HG02943 (cell line): ENCODE measurements around the gene RASSF5.
A peak's percentile ranks its signal among the peaks of the same experiment; 100 is the strongest.

Experiments
- ATAC-seq: cut with Tn5 transposase; IDR thresholded peaks from one replicate; pipeline ENCODE4 v1.9.1; 2021; ENCODE audit warnings: mild to moderate bottlenecking, low read depth, moderate library complexity; ENCODE audit not compliant: unreplicated experiment

RASSF5 gene

GRCh38 chr1:206560007-206560716, 52.8 kb downstream of the RASSF5 start:
- ATAC-seq: no peak

GRCh38 chr1:206563367-206564207, 56.3 kb downstream of the RASSF5 start:
- peak; percentile 31 for ATAC-seq

DNA sequence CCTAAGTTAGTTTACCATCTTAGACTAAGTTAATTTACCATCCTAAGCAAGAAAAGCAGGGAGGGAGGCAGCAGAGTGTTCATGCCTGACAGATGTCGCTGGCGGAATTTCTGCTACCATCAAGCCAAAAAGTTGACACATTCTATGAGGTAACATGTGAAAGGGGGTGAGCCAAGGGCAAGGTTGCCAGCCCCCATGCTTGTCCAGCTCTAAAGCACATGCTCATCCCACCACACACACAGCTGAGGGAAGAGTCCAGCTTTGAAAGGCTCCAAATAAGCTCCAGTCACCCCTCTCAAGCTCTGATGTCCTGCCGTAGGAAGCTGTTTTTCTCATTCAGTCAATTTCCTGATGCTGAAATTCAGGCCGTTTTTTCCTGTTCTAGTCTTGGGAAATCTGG, 58.7 kb downstream of the RASSF5 start:
- ATAC-seq: no peak

GRCh38 chr1:206566999-206567398, 59.7 kb downstream of the RASSF5 start:
- ATAC-seq: no peak

GRCh38 chr1:206568256-206568655, 60.9 kb downstream of the RASSF5 start:
- no peak for ATAC-seq

DNA sequence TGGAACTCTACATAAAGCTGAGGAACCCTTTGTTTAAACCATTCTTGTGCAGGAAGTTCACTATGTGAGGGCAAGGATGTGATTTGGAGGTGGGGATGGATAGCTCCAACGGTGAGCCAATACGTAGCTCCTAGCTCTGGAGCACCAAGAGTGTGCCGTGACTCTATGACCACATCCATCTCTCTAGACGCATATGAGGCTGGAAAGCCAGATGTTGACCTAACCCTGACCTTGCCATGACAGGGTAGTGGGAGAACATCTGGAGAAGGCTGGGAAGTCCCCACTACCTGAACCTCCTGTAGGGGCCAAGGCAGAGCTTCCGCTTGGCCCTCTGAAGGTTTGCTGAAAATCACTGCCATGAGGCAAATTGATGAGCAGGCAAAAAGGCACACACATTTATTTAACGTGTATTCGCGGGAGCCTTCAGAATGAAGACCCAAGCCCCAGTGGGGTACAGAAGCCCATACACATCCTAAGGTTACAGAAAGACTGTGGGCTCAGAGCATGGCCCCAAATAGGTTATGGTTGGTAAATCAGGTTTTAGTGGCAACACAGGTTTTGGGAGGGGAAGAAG, 61.5 kb downstream of the RASSF5 start:
- ATAC-seq: no peak

GRCh38 chr1:206569556-206569955, 62.2 kb downstream of the RASSF5 start:
- no peak for ATAC-seq

DNA sequence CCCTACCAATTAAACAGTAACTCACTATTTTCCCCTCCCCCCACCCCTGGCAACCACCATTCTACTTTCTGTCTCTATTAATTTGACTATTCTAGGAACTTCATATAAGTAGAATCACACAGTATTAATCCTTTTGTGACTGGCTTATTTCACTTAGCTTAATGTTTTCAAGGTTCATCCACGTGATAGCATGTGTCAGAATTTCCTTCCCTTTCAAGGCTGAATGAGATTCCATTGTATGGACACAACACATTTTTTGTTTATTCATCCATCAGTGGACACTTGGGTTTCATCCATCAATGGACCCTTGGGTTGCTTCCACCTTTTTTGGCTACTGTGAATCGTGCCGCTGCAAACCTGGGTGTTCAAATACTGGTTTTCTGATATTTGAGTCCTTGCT, 63.2 kb downstream of the RASSF5 start:
- ATAC-seq: no peak

DNA sequence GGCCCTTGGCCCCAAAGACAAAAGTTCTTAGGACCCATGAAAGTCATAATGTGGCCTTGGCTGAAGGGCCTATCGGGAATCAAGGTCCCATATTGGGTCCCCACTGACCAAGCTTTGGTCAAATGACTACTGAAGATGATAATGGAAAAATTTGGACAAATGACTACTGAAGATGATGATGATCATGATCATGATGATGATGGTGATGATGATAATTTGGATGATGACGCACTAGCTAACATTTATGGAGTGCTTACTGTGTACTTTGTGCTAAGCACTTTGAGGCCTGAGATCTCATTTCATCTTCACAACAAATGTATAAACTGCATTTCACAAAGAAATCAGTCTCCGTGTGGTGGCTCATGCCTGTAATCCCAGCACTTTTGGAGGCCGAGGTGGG, 65.5 kb downstream of the RASSF5 start:
- ATAC-seq: no peak

DNA sequence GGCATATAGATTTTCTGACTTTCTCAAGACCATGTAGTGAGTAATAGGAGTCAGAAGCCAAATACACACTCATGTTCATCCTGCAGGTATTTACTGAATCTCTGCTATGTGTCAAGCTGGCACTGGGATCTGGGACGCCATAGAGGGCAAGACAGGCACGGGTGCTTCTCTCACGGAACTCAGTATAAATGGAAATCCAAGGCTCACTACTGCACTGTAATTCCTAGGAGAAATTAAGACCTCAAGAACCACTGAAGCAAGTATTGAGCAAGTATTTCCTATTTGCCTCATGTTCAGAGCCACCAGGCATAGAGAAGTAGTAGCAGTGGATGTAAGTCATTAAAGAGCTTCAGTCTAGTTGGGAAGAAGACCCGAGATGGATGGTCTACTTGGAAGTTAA, 66.0 kb downstream of the RASSF5 start:
- no peak for ATAC-seq

- ATAC-seq: no peak
Observed at GRCh38 chr1:206573762-206574161, 66.4 kb downstream of the RASSF5 start.

DNA sequence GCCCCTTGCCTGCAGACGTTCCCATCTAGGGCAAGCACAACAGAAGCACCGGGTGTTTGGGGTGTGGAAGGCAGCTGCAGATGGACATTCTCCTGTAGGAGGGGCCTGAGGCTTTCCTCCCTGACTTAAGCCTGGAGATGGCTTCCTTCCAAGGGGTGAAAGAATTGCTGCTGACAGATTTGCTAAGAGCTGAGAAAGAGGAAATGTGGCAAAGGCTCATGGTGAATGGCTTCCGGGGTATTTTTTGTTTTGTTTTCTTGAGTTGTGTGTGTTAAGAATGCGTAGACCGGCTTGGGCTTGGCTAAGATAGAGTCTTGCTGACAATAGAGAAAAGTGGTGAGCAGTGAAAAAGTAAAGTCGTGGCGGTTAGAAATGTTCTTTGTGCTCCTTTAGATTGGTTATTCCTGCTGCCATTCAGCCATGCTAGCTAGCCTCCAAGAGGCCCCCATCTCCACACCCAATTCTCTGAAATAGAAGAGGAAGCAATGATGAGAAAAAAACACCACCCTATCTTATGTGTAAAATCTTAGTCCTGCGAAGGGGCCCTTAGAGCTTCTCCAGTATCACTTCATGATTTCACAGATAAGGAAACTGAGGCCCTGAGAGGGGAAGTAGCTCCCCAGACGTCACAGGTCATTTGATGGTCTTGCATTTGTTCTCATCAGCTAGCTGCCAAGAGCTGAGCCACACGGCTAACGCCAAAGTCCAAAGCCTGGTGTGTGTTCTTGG, 68.0 kb downstream of the RASSF5 start:
- no peak for ATAC-seq

GRCh38 chr1:206575894-206576737, 68.8 kb downstream of the RASSF5 start:
- ATAC-seq: no peak

- no peak for ATAC-seq
Observed at GRCh38 chr1:206577626-206578025, 70.3 kb downstream of the RASSF5 start.

DNA sequence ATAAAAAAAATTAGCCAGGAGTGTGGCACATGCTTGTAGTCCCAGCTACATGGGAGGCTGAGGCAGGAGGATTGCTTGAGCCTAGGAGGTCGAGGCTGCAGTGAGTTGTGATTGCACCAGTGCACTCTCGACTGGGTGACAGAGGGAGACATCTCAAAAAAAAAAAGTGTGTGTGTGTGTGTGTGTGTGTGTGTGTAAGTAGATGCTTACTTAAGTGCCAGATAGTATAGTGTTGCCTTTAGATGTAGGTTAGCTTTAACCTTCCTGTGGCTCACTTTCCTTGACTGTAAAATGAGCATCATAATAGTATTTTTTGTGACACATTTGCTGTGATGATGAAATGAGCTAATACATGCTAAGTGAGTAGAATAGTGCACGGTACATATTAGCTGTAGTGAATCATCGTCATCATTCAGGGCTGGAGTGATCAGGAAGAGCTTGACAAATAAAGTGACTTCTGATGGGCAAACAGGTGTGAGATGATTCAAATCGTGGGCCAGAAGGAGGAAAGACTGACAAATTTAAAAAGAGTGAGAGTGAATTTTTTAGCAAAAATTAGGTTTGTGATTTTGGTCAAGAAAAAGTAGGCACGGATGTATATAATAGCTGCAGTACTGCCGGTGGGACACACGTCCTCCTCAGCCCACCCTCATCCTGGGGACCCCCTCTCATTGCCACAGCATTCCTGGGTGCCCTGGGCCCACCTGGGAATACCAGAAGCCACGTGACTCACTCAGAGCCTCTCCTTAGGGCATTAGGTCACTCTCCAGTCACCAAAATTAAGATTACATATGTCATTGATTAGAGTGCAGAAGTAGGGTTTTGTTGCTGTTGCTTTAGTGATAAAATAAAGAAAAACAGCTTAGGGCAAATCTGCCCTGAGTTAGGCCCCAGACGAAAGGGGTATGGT, 71.0 kb downstream of the RASSF5 start:
- ATAC-seq: no peak

- no peak for ATAC-seq
Observed at GRCh38 chr1:206578978-206579374, 71.6 kb downstream of the RASSF5 start.

GRCh38 chr1:206579747-206580437, 72.6 kb downstream of the RASSF5 start:
- ATAC-seq: peak; percentile 67

- peak; percentile 2 for ATAC-seq
Observed at GRCh38 chr1:206580438-206581113, 73.2 kb downstream of the RASSF5 start.
